ENCODE results near the gene KIF16B.

The KIF16B gene

GRCh38 chr20:16474363-16474762, 98.9 kb downstream of the KIF16B start:
- no peaks in the 10 kb centered on the region for H3K9me3 ChIP-seq (ENCODE audit: control insufficient read depth, insufficient read depth, low read depth, low read length)
- H3K4me1 ChIP-seq (ENCODE audit: control insufficient read depth, insufficient read depth, low read length): no peaks in the 10 kb centered on the region
- no peak overlapping the region for H3K27ac ChIP-seq (ENCODE audit: extremely low read depth, low read depth, low read length)
- ChIA-PET POLR2A (no interaction called here), CTCF (interaction anchor here (0.6 to 1.0 kb wide), 2 partner anchors 8 to 163 kb away, joined by 3 read pairs; no protein-coding TSS in a partner anchor)
- peaks cover 0 to 3% of the 10 kb centered on the region in 2 experiments; a peak in 1 of 3 replicates for H3K36me3 ChIP-seq (ENCODE audit: control insufficient read depth in 2 of 2, insufficient read depth in 1 of 2, low read length in 2 of 2)
- H3K4me3 ChIP-seq (ENCODE audit: low read depth, low read length): no peak overlapping the region
- TF ChIP-seq KLF16 (tag by site-specific recombination; IDR thresholded peaks at IDR 0.05) (no peak), ZNF112 (tag by site-specific recombination; IDR thresholded peaks at IDR 0.05) (no peak), KLF10 (tag by site-specific recombination; IDR thresholded peaks at IDR 0.05) (no peak), ZBTB1 (tag by site-specific recombination; IDR thresholded peaks at IDR 0.05) (no peak), ZNF658 (tag by site-specific recombination; IDR thresholded peaks at IDR 0.05) (no peak), ZNF132 (tag by site-specific recombination; IDR thresholded peaks at IDR 0.05; ENCODE audit: borderline replicate concordance) (no peak), ZNF426 (tag by site-specific recombination; IDR thresholded peaks at IDR 0.05) (no peak), ZNF776 (tag by site-specific recombination; IDR thresholded peaks at IDR 0.05; ENCODE audit: borderline replicate concordance) (no peak), ZEB2 (tag by site-specific recombination; IDR thresholded peaks at IDR 0.05) (no peak), ZSCAN30 (tag by site-specific recombination; IDR thresholded peaks at IDR 0.05) (no peak), ZNF391 (tag by site-specific recombination; IDR thresholded peaks at IDR 0.05; ENCODE audit: borderline replicate concordance, low read depth) (no peak), ZNF211 (tag by site-specific recombination; IDR thresholded peaks at IDR 0.05; ENCODE audit: low read depth) (no peak), ZNF311 (tag by site-specific recombination; IDR thresholded peaks at IDR 0.05; ENCODE audit: borderline replicate concordance) (no peak), ZNF621 (tag by site-specific recombination; IDR thresholded peaks at IDR 0.05) (no peak), ZNF324 (tag by site-specific recombination; IDR thresholded peaks at IDR 0.05) (no peak), ZSCAN18 (tag by site-specific recombination; IDR thresholded peaks at IDR 0.05) (no peak), ZNF239 (tag by site-specific recombination; IDR thresholded peaks at IDR 0.05) (no peak)
- TF ChIP-seq, protein P1, sequence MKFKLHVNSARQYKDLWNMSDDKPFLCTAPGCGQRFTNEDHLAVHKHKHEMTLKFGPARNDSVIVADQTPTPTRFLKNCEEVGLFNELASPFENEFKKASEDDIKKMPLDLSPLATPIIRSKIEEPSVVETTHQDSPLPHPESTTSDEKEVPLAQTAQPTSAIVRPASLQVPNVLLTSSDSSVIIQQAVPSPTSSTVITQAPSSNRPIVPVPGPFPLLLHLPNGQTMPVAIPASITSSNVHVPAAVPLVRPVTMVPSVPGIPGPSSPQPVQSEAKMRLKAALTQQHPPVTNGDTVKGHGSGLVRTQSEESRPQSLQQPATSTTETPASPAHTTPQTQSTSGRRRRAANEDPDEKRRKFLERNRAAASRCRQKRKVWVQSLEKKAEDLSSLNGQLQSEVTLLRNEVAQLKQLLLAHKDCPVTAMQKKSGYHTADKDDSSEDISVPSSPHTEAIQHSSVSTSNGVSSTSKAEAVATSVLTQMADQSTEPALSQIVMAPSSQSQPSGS (tag by site-specific recombination; IDR thresholded peaks at IDR 0.05; ENCODE audit: low read depth): no peak

- no peak overlapping the region for H3K27ac ChIP-seq (ENCODE audit: extremely low read depth, low read depth, low read length)
- H3K36me3 ChIP-seq (ENCODE audit: control insufficient read depth in 2 of 2, insufficient read depth in 1 of 2, low read length in 2 of 2): peaks cover 0 to 3% of the 10 kb centered on the region in 2 experiments; a peak in 1 of 3 replicates
- no peaks in the 10 kb centered on the region for H3K9me3 ChIP-seq (ENCODE audit: control insufficient read depth, insufficient read depth, low read depth, low read length)
- CTCF ChIA-PET: interaction anchor here (0.6 kb wide), 1 partner anchor 1812 kb away, joined by 3 read pairs; no protein-coding TSS in a partner anchor
- no peaks in the 10 kb centered on the region for H3K4me1 ChIP-seq (ENCODE audit: control insufficient read depth, insufficient read depth, low read length)
- TF ChIP-seq, protein P2, sequence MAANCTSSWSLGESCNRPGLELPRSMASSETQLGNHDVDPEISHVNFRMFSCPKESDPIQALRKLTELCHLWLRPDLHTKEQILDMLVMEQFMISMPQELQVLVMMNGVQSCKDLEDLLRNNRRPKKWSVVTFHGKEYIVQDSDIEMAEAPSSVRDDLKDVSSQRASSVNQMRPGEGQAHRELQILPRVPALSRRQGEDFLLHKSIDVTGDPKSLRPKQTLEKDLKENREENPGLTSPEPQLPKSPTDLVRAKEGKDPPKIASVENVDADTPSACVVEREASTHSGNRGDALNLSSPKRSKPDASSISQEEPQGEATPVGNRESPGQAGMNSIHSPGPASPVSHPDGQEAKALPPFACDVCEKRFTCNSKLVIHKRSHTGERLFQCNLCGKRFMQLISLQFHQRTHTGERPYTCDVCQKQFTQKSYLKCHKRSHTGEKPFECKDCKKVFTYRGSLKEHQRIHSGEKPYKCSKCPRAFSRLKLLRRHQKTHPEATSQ (tag by site-specific recombination; IDR thresholded peaks at IDR 0.05): no peak
- TF ChIP-seq ZNF792 (tag by site-specific recombination; IDR thresholded peaks at IDR 0.05): no peak
- TF ChIP-seq, protein P3, sequence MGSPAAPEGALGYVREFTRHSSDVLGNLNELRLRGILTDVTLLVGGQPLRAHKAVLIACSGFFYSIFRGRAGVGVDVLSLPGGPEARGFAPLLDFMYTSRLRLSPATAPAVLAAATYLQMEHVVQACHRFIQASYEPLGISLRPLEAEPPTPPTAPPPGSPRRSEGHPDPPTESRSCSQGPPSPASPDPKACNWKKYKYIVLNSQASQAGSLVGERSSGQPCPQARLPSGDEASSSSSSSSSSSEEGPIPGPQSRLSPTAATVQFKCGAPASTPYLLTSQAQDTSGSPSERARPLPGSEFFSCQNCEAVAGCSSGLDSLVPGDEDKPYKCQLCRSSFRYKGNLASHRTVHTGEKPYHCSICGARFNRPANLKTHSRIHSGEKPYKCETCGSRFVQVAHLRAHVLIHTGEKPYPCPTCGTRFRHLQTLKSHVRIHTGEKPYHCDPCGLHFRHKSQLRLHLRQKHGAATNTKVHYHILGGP (tag by site-specific recombination; IDR thresholded peaks at IDR 0.05): no peak
- TF ChIP-seq, protein P1 (tag by site-specific recombination; IDR thresholded peaks at IDR 0.05; ENCODE audit: low read depth): no peak
- TF ChIP-seq ZNF19 (tag by site-specific recombination; IDR thresholded peaks at IDR 0.05; ENCODE audit: low read depth): no peak
- TF ChIP-seq ZNF423 (tag by site-specific recombination; IDR thresholded peaks at IDR 0.05): no peak
- no peak for TF ChIP-seq ZNF341 (tag by site-specific recombination; IDR thresholded peaks at IDR 0.05; ENCODE audit: low read depth)
- H3K4me3 ChIP-seq (ENCODE audit: low read depth, low read length): no peak overlapping the region
- POLR2A ChIA-PET: no interaction called here
Measured at GRCh38 chr20:16472045-16472872, 101.0 kb downstream of the KIF16B start.

Data from HEK293 (cell line).